ENCODE data around the gene ASPRV1.
"Not testable (repeated sequence)": the region's sequence is repeated elsewhere in the genome, so short reads cannot be mapped to it uniquely, and the experiment has no call there.

ASPRV1 gene

DNA sequence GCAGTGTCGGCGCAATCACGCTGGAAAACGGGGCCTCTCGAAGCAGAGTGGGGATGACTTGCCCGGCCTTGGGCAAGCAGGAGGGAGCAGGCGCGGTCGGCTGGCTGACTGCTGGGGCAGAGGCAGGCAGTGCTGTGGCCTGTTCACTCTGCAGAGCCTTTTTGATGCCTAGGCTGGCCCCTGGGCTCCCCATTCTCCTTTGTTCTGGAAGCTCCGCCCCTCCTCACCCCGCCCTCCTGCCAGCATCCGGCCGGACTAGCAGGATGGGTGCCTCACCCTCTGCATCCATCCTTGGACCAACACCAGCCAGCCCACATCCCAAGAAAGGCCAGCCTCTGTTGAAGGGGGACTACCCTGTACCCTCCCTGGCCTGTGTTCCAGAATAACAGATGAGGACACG lies at the start of gene ASPRV1:
Gene ASPRV1 (minus strand): TSS at position 136 of the 400 bp plus-strand sequence. CDS start 195 bp downstream, outside the sequence.
- DNase-seq (ENCODE audit: low read depth): no peak

DNA sequence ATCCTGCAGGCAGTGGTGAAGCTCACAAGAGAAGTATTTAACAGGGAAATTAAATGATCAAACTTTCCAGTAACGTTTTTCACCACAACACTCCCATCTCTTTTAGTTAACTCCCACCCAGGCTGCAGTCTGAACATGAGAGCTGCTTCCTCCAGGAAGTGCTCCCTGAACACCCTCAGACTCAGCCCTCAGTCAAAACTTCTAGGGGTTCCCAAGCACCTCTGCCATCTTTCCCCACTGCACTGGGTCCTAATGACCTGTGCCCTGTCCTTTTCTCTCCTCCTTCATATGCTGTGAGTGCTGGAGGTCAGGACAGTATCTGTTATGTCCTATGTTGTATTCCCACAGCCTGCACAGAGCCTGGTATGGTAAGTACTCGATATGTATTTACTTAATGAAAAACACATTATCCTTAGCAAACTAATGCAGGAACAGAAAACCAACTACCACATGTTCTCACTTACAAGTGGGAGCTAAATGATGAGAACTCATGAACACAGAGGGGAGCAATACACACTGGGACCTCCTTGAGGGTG lies 49.2 kb upstream of the ASPRV1 start:
- DNase-seq (ENCODE audit: low read depth): no peak

DNA sequence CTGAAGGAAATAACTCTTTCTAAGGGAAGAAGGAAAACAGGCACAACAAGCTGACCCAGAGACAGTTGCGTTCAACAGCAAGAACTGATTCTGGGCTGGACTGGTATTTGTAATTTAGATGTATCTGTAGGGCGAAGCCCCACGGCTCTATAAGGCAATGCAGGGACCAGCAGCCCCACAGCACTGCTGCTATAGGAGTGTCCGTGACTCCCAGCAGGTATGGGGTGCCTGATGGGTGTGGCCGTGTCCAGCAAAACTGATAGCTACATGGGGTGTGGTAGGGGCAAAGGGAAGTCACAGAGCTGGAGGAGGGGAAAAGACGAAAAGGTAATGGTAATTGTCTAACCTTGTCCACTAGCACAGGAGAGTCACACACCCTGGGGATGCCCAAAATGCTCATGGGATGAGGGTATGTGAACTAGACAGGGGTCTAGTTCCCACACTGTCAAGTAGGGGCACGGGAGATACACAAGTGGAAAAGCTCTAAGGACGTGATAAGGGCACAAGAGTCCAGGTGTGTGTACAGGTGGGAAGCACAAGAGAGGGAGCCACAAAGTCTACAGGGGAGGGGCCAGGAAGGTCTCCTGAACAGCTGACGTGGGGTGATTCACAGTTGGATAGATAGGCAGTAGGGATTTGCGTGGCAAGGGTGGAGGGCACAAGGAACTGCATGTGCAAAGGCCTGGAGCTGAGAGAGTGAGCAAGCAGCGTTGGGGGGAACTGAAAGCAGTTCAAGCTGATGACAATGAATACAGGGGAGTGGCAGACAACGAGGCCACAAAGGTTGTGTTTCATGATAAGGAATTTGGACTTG lies 48.5 kb upstream of the ASPRV1 start:
- no peak for DNase-seq (ENCODE audit: low read depth)

GRCh38 chr2:70008290-70008689 lies 46.9 kb upstream of the ASPRV1 start:
- DNase-seq (ENCODE audit: low read depth): no peak

DNA sequence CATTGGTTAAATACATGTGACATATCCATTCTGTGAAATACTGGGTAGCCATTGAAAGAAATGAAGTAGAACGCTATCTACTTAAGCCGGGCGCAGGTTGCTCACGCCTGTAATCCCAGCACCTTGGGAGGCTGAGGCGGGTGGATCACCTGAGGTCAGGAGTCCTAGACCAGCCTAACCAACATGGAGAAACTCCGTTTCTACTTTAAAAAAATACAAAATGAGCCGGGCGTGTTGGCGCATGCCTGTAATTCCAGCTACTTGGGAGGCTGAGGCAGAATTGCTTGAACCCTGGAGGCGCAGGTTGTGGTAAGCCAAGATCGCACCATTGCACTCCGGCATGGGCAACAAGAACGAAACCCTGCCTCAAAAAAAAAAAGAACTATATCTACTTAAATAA lies 45.7 kb upstream of the ASPRV1 start:
- no peak for DNase-seq (ENCODE audit: low read depth)

DNA sequence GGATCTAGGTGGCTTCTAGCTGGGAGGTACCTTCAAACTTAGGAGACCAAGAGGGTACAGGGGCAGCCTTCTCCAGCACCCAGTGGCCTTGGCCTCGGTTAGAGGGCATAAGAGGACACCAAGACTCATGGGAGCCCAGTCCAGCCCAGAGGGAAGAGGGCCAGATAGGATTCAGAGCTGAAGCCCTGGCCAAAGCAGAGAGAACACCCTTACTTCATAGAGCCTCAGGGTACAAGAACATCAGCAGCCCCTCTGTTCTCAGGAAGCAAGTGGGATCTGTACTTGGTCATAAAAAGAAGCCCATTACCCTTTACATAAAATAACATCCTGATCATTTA lies 45.0 kb upstream of the ASPRV1 start:
- DNase-seq (ENCODE audit: low read depth): no peak

GRCh38 chr2:70005752-70006446 lies 44.5 kb upstream of the ASPRV1 start:
- DNase-seq (ENCODE audit: low read depth): no peak

DNA sequence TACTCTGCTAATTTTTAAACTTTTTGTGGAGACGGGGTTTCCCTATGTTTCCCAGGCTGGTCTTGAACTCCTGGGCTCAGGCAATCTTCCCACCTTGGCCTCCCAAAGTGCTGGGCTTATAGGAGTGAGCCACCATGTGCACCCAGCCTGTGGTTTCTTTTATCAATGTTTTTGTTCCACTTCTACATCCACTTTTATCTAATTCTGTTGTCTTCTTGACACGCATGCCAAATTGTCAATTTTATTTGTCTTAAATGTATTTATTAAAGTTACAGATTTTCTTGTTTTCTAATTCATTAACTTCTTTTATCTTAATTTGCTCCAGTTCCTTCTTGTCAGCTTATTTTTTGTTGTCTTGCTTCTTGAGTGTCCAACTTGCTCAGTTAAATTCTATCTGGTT lies 43.8 kb upstream of the ASPRV1 start:
- no peak for DNase-seq (ENCODE audit: low read depth)

- DNase-seq (ENCODE audit: low read depth): no peak
These were observed 41.8 kb upstream of the ASPRV1 start for GRCh38 chr2:70003093-70003830.

DNA sequence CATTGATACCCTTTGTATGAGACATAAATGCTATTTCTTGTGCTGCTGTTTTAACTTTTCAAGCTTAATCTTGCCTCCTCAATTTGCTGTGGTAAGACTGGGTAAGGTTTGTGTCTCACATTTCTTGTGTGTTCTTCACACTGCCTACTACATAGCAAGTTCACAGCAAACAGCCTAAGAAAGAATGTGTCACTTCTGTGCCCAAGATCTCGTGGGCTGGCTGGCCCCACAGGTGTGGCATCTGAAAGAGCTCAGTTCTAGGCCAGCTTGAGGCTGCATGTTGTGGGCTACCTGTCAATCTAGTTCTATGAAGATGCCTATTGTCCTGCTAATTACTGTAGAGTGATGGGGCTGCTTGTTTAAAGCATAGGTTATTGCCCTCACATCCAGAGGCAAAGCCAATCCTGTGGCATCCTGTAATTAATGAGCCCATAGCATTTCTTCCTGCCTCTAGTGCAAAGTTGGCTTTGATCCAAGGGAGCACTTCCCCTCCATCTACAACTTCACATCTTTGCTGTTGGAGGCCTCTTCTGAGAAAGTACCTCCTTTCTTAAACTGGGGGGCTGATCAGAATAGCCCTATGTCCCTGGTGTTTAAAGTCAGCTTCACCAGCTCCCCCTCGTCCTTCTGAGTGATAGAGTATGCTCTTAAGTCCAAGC lies 40.9 kb upstream of the ASPRV1 start:
- no peak for DNase-seq (ENCODE audit: low read depth)

DNA sequence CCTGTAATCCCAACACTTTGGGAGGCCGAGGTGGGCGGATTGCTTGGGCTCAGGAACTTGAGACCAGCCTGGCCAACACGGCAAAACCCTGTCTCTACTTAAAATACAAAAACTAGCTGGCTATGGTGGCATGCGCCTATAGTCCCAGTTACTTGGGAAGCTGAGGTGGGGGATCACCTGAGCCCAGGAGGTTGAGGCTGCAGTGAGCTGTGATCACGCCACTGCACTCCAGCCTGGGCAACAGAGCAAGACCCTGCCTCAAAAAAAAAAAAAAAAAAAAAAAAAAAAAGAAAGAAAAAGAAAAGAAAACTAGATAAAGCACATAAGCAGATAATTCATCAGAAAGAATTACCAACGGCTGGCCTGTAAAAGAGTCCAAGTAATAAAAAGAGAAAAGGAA lies 39.1 kb upstream of the ASPRV1 start:
- not testable (repeated sequence) for DNase-seq (ENCODE audit: low read depth)

DNA sequence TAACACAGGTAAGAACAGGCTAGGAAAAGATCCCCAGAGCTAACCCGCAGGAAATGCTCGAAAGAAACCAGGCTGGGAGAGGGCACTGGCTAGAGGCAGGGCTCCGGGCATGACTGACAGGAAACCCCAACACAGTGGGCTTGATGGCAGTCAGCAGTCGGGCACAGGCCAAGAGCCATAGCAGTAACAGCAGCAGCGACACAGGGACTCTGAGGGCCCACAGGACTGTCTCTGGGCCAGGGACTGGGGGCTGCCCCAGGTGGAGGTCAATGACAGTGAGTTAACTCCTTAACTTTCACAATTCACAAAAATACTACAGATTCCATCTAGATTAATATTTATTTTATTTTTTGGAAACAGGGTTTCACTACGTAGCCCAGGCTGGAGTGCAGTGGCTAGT lies 37.3 kb upstream of the ASPRV1 start:
- DNase-seq (ENCODE audit: low read depth): no peak

GRCh38 chr2:69997015-69997830 lies 35.8 kb upstream of the ASPRV1 start:
- DNase-seq (ENCODE audit: low read depth): peak; percentile 79

DNA sequence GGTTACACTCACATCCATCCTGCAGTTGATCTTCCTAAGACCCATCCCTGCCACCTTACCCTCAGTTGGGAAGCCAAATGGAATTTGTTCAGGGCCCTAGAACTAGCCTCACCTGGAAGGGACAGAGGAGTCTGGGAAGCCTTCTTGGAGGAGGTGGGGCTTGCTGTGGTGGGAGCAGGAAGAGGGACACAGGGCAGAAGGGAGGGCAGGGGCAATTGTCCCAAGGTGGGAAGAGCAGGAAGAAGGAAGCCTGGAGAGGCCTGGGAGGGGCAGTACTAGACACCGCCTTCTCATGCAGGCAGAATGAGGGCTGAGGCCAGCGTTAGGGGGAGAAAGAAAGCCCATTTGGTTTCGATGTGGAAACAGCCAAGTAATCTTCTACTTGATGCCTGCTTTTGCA lies 34.1 kb upstream of the ASPRV1 start:
- no peak for DNase-seq (ENCODE audit: low read depth)

GRCh38 chr2:69994166-69994565 lies 32.7 kb upstream of the ASPRV1 start:
- DNase-seq (ENCODE audit: low read depth): no peak

GRCh38 chr2:69993708-69994107 lies 32.3 kb upstream of the ASPRV1 start:
- no peak for DNase-seq (ENCODE audit: low read depth)

GRCh38 chr2:69993048-69993565 lies 31.7 kb upstream of the ASPRV1 start:
- DNase-seq (ENCODE audit: low read depth): no peak

GRCh38 chr2:69992310-69993047 lies 31.0 kb upstream of the ASPRV1 start:
- DNase-seq (ENCODE audit: low read depth): no peak

DNA sequence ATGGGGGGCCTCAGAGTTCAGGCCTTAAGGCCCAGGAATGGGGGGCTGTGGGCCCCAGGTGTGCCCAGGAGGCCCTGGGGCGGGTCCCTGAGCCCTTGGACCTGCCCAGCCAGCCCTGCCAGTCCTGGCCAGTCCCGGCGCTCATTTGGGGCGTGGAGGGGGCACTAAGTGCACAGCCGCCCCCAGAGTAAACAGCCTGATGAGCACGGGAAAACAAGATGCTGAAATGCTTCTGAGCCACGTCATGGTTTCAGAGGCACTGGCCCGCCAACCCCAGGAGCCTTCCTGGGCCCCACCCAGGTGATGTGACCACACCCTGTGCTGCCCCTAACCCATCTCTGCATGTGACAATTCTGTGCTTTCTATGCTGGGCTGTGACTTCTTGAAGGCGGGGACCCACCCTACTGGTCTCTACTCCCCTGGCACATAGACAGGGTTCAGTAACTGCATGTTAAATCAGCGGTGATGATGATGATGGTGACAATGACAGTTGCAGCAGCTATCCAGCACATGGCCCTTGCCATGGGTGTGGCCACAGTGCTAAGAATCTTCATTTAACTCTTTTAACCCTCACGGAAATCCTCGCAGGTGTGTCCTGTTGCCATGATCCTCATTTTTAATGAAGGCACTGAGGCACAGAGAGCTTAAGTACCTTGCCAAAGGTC lies 28.1 kb upstream of the ASPRV1 start:
- no peak for DNase-seq (ENCODE audit: low read depth)

GRCh38 chr2:69989009-69989408 lies 27.6 kb upstream of the ASPRV1 start:
- DNase-seq (ENCODE audit: low read depth): no peak

Data from EH (cell line).